HG03457 (cell line): ENCODE results near the gene XIRP1.

Experiments
- ATAC-seq: cut with Tn5 transposase; IDR thresholded peaks from one replicate; pipeline ENCODE4 v1.9.1; 2021; ENCODE audit warnings: moderate number of reproducible peaks; ENCODE audit not compliant: unreplicated experiment

XIRP1 gene

DNA sequence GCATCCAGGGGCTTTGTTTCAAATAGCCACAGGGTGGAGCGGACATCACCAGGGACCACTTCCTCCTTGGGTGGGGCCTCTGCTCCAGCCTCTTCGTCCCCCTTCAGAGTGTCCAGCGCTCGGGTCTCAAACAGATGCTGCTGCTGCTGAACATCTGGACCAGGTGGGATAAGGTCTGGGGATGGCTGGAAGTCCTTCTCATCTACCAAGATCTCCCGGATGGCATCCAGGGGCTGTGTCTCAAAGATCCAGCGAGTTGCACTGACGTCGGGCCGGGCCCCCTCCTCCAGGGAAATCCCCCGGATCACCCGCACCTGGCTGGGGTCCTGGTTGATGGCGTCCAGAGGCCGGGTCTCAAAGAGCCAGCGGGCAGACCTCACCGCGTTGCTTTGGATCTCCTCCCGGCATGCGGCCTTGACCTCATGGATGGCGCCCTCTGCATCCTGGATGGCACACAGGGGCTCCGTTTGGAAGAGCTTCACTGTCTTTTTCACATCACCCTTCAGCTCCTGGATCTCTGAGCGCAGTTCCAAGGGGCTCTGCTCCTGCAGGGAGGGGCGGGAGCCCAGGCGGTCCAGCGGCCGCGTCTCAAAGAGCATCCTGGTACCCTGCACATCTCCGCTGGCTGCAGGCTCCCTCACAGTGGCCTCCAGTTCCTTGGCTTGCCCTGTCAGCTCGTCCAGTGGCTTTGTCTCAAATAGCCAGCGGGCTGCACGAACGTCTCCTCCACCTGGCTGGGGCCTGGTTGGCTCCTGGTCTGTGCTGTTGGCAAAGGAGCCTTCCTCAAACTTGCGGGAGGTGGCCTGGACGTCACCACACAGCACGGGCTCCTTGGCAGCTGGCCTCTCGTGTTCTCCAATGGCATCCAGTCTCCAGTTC lies 3.9 kb downstream of the XIRP1 start:
- no peak for ATAC-seq

DNA sequence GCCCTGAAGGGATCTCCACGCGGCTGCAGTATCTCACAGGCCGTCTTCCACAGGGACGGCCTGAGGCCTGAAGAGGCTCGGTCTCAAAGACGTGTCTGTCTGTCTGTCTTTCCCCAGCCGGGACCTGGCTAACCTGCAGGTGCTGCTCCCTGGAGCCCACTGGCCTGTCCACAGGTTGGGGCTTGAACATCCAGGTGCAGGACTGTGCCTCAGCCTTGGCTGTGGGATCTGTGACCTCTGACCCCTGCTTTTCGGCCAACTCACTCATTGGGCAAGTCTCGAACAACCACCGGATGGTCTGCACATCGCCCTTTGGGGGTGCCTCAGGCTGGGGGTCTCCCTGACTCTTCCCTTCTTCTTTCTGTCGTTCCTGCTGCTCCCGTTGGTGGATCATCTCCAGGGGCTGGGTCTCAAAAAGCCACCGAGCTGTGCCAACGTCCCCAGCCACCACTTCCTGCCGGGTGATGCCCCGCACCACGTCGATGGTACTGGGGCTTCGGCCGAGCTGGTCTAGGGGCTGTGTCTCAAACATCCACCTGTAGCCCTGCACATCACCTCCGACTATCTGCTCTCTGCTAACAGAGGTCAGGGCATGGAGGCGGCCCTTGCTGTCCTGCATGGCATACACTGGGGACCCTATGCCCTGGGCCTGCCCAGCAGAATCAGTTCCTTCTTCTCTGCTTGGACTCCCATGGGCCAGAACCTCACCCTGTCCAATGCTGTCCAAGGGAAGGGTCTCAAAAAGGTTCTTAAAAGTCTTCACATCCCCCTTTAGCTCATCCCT lies 4.8 kb downstream of the XIRP1 start:
- ATAC-seq: no peak

DNA sequence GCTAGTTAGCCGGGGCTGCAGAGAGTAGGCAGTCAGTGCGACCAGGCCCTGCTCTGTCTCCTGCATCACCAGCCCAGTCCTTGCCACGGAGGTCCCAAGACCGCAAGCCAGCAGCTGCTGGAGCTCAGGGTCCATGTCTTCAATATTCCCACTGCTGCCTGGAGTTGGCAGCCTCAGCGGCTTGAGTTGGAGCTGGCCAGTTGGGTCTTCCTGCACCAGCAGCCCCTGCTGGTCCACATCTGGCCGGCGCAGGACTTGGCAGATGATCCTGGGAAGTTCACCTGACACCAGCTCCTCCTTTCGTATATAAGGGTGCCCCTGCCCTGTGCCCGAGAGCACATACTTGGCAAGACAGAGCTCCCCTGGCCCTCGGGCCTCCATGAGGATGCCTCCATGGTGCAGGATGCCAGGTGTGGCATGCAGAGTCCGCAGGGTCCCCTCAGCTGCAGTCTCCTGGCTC lies 5.7 kb downstream of the XIRP1 start:
- ATAC-seq: no peak

DNA sequence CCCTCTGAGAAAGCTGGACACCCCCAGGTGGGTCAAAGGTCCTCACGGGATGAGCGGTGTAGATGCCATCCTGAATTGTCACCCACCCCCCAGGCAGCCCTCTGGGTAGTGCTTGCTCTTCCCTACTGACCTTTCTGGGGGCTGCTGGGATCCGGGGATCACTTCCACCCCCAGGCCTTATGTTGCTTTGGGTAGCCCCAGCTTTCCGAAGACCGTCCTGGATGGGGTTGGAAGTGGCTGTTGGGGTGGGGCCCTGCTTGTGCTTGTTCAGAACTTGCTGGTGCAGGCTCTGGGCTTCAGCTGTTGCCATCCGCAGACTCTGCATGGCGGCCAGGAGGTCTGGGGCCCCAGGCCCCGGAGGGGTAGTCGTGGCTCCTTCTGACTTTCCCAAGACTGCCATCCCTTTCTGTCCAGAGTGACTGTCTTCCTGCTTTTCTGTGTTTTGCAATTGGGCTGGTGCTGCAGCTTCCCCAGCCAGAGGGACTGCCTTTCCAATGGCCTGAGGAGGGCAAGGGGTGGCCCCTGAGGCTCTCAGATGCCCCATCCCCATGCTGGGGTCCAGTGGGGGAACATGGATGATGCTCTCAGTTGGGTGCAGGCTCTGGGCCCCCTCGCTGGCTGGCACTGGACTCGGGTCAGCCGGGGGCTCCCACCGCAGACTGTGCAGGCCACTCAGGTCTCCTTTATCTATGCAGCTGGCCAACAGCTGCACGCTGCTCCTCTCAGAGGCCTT lies 6.3 kb downstream of the XIRP1 start:
- ATAC-seq: no peak

DNA sequence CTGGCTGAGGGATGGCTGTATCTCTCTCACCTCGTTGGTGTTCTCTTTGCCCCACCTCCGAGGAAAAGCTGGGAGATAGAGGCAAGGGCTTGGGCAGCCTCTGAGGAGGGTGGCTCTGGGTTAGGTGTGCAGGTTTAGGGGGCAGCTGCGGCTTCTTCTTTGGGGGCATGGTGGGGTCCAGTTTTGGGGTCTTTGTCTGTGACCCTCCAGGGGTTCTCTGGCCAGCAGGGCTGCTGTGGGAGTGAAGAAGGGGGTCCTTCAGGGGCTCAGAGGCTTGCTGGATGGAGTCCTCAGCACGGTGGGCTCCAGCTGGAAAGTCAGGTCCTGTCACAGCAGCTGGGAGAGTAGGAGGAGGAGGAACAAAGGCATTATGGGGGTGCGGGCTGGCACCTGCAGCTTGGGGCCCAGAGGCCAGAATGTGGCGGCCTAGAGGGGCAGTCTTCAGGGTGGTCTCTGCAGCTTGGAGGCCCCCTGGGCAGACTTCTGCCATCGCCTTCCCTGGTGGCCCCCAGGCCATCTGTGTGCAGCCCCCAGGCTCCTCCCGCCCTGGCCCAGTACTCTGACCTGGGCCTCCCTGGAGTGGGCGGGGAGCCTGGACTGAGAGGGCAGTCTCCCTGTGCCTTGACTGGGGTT lies 7.0 kb downstream of the XIRP1 start:
- no peak for ATAC-seq

DNA sequence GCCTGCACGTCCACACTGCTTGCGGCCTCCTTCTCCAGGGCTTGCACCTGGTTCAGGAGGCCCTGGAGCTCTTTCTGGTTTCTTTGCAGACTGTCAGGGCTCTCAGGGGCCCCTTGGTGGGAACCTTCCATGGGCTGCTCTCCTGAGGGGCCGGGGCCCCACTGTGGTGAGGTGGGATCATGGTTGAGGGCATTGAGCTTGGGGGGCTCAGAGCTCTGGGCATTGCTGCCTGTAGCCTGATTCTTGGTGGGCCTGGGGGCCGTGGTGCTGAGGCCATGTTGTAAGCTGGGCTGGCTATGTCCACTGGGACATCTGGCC lies 7.5 kb downstream of the XIRP1 start:
- no peak for ATAC-seq

DNA sequence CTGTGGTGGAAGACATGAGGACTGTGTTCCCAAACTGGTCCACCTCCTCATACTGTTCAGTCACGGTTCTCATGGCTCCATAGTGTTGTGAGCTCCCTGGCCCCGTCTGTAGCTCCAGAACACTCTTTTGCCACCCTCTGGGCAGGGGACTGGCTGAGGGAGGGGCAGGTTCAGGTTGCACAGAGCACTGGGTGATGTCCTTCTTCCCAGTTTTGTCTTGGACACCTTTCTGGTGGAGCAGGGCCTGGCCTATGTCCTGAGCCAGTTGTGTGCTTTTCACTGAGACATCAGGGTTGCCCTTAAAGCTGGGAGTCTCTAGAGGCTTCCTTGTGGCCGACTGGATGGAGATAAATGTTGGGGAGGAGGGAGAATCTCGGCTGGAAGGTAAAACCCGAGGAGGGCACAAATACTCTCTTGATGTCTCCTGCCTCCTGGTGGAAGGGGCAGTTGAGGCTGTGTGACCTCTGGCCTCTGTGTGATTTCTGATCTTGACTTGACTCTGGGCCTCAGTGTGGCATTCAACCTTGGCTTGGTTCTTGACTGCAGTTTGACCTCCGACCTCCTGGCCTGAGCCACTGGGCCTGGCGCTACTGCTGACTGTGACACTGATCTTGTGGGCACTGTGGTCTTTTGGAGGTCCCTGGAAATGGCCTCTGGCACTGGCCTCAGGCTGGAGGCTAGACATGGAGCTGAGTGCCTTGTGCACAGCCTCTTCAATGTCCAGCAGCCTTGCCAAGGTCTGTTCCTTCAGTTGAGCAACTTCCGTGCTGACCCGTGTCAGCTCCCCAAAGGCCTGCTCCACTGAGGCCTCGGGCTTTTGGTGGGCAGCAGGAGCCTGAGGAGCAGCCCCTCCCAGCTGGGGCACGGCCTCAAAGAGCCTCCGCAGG lies 8.1 kb downstream of the XIRP1 start:
- ATAC-seq: no peak

DNA sequence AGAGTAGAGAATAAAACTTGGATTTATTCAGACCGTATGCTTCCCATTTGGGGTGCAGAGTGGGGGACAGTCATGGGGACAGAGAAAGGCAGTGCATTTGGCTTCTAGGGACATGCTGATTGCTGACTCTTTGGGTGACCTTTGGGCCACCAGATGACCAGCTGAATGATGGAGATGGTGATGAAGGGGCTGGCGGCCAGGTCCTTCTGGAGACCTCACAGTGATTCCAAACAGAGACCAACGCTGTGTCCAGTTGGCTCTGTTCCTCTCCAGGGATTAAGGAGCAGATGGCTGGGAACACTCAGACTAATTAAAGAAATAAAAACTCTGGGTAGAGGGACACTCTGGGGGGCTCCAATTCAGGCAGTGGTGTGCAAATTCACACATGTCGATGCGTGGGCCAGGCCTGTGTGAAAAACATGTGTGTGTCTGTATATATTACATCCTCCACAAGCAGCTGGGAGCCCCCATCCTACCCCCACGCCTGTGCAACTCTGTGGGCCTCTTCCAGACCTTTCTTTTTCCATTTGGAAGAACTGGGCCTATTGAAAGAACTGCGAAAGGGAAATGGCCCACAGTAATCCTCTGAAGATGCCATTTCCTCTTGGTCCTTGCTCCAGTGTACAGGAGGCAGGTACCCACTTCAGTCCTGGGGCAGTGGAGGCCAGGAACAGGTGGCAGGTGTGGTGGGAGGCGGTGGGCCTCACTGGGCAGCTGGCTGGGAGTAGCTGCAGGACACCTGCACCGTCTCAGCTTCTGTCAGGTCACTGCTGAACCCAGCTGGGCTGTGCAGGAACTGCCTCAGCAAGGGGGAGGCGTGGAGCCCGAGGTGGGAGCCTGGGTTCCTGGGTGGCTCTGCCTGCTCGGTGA lies 8.9 kb downstream of the XIRP1 start:
- no peak for ATAC-seq

DNA sequence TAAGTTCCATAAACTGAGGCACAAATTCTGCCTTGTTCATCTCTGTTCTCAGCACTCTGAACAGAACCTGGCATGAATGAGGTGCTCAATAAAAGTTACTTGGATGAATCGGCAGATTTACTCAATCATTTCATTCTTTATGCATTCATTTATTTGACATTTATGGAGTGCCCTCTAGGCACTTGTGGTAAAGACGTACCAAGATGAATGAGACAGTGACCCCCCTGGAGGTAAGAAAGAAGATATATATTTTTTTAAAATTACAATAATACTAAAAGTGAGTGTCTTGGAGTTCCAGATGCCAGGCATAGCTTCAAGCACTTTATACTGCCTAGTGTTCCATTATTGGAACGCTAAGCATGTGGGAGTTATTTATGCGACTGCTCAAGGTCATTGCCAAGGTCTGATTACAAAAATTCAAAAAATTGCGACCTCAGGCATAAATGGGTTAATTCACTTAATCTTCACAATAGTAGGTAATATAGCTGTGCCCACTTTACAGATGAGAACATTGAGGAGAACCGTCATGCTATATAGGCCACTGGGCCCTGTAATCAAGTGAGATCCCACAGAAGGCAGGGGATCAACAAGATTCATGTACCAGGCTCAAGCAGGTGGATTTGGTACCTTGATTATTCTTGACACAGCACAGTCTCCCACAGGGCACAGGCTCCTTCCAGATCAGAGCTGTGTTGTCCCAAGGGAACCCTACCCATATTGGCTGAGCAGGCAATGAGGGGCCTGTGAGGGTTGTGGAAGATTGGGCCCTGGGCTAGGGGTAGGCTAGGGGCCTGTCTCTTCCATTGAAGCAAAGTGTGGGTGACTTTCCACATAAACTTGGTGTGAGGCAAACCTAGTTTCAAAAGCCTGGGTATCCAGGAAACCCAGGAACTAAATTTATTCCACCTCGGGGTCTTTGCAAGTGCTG lies 10.7 kb downstream of the XIRP1 start:
- ATAC-seq: no peak

DNA sequence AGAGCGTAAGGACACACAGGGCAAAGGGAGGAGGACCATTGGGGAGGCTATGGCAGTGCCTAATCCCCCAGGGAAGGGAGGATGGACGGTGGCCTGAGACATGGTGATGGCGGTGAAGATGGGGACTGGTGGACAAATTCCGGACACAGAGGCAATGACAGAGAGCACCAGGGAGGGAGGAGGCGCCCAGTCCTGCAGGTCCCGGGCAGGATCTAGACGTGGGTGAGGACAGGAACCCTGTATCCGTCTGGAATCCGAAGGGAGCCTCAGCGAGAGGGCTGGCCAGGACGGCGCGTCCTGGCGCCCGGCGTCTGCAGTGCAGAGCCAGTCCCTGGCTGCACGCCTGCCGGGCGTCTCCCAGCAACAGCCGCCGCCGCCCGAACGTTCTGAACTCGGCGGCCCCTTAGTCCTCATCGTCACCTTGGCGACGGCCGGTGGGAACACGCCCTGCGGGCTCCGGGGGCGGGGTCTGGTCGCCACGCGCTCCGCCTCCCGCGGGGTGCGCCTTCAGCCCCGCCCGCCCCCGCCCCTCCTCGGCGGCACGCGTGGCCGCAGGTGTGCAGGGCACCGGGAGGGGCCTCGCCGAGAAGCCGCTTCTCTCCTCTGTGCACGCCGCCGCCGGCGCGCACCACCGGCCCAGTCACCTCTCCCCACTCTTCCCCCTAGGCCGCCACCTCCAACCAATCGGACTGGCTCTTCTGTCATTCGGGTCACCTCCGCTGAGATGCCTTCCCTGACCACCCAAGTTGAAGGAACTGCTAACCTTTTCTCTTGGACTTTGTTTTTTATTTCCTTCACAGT lies 11.6 kb downstream of the XIRP1 start:
- peak; percentile 93 for ATAC-seq

DNA sequence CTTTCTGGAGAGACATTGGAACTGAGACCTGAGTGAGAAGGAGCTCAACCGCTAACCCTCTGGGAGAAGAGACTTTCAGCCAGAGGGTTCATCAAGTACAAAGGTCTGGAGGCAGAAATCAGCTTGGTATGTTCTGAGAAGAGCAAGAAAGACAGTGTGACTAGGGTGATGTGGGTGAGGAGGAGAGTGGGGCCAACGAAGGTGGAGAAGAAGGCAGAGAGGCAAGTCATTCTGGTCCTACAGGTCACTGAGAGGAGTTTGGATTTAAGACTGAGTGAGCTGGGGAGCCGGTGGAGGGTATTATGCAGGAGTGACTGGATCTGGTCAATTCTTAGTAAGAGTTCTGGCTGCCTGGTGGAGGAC lies 12.2 kb downstream of the XIRP1 start:
- ATAC-seq: no peak

DNA sequence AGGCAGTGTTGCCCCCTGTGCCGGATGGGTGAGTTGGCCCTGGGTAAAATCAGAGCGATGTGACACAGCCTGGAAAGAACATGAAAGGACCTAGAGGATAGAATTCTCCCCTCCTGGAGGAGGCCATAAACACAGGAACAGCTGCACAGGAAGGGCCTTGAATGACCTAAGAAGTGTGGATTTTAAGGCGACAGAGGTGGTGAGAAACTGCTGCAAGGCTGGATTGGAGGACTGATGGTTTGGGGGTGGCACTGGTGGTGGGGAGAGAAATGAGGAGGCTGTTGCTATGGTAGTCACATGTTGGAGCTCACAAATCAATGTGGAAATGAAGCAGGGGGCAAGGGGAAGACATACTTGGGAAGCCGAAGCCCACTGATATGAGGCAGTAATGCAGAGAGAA lies 13.8 kb downstream of the XIRP1 start:
- ATAC-seq: no peak

DNA sequence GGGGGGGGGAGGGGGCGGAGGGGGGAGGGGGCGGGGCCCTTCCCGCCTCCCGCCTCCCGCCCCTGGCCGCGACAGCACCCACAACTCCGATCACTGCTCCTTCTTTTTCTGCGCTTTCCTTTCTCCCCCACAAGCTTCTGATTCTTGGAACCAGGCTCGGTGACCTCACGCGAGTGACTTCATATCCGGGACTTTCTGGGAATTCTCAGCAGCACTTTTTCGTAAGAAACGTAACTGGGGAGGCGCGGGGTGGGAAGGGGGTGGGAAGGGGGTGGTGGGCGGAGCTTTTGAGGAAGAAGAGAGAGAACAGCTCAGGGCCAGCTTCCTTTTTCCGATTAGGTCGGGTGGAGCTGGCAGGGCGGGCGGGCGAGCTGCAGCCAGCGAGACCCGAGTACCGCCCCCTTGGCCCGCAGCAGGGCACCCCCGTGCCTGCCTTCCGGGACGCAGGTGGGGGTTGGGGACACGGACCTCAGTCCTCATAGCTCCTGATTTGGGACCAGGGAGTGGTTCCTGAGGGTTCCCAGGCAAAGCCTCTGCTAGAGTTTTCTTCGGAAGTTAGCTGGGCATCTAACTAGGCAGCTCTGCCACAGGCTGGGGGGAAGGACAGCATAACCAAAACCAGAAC lies 14.6 kb downstream of the XIRP1 start:
- ATAC-seq: no peak

DNA sequence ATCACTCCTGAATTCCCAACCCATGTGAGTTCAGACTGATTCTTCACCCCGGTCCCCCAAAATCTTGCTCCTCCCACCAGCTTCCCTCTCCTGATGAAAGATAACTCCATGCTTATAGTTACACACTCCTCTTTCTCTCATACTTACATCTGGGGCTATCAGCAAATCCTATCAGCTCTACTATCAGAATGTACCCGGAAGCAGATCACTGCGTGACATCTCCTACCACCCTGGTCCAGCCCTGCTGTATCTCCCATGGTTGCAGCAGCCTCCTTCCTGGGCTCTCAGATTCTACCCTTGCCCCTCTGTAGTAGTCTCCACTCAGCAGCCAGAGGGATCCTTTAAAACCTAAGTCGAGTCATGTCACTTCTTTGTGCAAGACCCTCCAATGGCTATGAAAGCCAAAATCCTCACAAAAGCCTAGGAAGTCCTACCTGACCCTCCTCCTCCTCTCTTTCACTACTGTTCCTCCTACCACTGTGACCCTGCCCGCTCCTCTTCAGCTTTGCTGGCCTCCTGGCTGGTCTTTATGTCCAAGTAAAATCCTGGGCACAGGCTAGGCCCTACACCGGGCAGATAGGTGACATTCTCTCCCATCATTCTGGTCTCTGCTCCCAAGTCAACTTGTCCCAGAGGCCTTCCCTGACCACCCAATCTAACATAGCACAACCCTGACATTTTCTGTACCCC lies 16.2 kb downstream of the XIRP1 start:
- ATAC-seq: no peak

DNA sequence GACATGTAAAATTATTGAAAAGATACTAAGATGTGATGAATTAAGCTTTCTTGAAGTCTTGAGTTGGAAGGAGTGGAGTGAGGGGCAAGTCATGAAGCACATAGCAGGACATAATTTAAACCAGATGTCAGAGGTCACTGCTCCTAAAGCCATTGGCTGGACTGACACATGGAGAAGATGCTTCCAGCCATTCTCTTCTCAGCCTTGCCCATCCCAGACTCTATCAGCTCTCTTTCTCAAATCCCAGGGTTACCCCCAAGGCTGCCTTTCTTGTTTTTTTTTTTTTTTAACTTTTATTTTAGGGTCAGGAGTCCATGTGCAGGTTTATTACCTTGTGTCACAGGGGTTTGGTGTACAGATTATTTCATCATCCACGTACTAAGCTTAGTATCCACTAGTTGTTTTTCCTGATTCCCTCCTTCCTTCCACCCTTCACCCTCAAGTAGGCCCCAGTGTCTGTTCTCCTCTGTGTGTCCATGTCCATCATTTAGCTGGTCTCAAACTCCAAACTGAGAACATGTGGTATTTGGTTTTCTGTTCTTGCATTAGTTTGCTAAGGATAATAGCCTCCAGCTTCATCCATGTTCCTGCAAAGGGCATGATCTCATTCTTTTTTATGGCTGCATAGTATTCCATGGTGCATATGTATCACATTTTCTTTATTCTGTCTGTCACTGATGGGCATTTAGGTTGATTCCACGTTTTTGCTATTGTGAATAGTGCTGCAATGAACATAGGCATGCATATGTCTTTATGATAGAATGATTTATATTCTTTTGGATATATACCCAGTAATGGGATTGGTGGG lies 18.9 kb downstream of the XIRP1 start:
- ATAC-seq: no peak

DNA sequence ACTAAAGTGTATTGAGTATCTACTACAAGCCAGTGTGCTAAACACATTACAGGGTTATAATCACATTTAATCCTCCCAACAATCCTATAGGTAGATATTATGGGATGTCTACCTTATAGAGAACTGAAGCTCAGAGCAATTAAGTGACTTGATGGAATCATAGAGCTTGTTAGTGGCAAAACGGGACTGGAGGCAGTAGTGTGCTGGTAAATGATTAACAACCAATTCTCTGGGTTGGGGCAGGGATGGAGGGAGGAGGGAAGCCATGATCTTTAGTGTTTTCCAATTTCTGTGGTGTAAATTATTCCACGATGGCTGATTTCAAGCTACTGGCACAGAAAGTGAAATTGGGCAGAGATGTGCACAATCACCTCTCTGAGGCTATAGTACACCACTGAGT lies 20.5 kb downstream of the XIRP1 start:
- no peak for ATAC-seq
